Mucosa of descending colon (tissue), 3 donors: Measurements from ENCODE around the gene DLX4. TPM values are rescaled to one million over a fixed set of nuclear protein-coding genes. Genes with fewer than 3 reads are reported as not detected.

Experiments used
- ATAC-seq: fragments of 200-7000 bp; cut with Tn5 transposase; one replicate; pipeline ENCODE4 v1.9.1; 2020; ENCODE audit warnings: mild to moderate bottlenecking, moderate library complexity
- DNase-seq, 3 donors: peaks; one replicate each; pipeline ENCODE4 v3.0.0-alpha.2; 2020
- H3K36me3 ChIP-seq: fragments of 200-600 bp; one replicate; pipeline ENCODE4 v1.8.0; 2021; ENCODE audit warnings: low read depth, mild to moderate bottlenecking
- H3K4me1 ChIP-seq: fragments of 200-600 bp; one replicate; pipeline ENCODE4 v1.8.0; 2021; ENCODE audit warnings: low read depth, mild to moderate bottlenecking
- H3K4me3 ChIP-seq: fragments of 200-600 bp; one replicate; pipeline ENCODE4 v1.8.0; 2021; ENCODE audit warnings: mild to moderate bottlenecking
- H3K9me3 ChIP-seq: fragments of 200-600 bp; one replicate; pipeline ENCODE4 v1.8.0; 2021; ENCODE audit warnings: mild to moderate bottlenecking
- CTCF ChIP-seq: fragments of 200-600 bp; IDR thresholded peaks from one replicate; pipeline ENCODE4 v1.8.0; 2022; ENCODE audit warnings: antibody characterized with exemption, mild to moderate bottlenecking
- intact Hi-C, 2 donors: fragments of 100-400 bp; cut with DNase I in 1 of 2; cut with micrococcal nuclease in 1 of 2; formaldehyde crosslinking; loops; one replicate each; pipeline versions ENCODE4 v1.11.0 to v1.11.1; 2022; cut with DNase I, micrococcal nuclease
- total RNA-seq, 3 donors: library from RNA; stranded (reverse); fragmentation: NEBNext Ultra II Directional in 2 of 3; extraction: Animal tissue kit (Norgen Biotek cat#: 25700) in 2 of 3; gene quantifications; one replicate each; pipeline versions ENCODE4 v1.2.1 to v1.2.4, GENCODE V29; 2021 to 2023
- donor health status: DM: no; HTN: no; CAD: no; lungs with moderate emphysema.
- donor health status: DM: no; HTN: no; CAD: no.
- donor health status: DM: no; HTN: yes; CAD: no.

DLX4 gene
- total RNA-seq, 3 donors from 2014 or later, result 0.14 to 0.60 (median 0.24) TPM

- H3K4me1 ChIP-seq, result no peaks in the 10 kb centered on the region
- H3K9me3 ChIP-seq, result peaks cover 10% of the 10 kb centered on the region
- TF ChIP-seq CTCF, result no peak
- no peaks in the 10 kb centered on the region for H3K36me3 ChIP-seq
- intact Hi-C loops, result no loop called here
- no peak for ATAC-seq
- no peak for DNase-seq
- H3K4me3 ChIP-seq, result no peak overlapping the region
Measured at GRCh38 chr17:50009282-50009681, 40.3 kb downstream of the DLX4 start.

- TF ChIP-seq CTCF, result no peak
- intact Hi-C loops, result no loop called here
- Histone ChIP-seq H3K4me3 (no peak overlapping the region), H3K4me1 (no peaks in the 10 kb centered on the region), H3K9me3 (peaks cover 10% of the 10 kb centered on the region), H3K36me3 (no peaks in the 10 kb centered on the region)
- DNase-seq (no peak), ATAC-seq (no peak)
Measured at GRCh38 chr17:50013079-50013478, 44.1 kb downstream of the DLX4 start.

GRCh38 chr17:50014471-50015088 is 45.6 kb downstream of the DLX4 start:
- DNase-seq, result peak in 1 of 3 donors; percentile 4
- ATAC-seq, result no peak
- intact Hi-C loops, result no loop called here
- no peak for TF ChIP-seq CTCF
- Histone ChIP-seq H3K4me1 (no peaks in the 10 kb centered on the region), H3K4me3 (no peak overlapping the region), H3K9me3 (peaks cover 10% of the 10 kb centered on the region), H3K36me3 (no peaks in the 10 kb centered on the region)

GRCh38 chr17:50015146-50015545 is 46.2 kb downstream of the DLX4 start:
- H3K4me3 ChIP-seq, result no peak overlapping the region
- ATAC-seq, result no peak
- DNase-seq, result no peak
- no peak for TF ChIP-seq CTCF
- peaks cover 10% of the 10 kb centered on the region for H3K9me3 ChIP-seq
- intact Hi-C loops, result no loop called here
- H3K36me3 ChIP-seq, result no peaks in the 10 kb centered on the region
- H3K4me1 ChIP-seq, result no peaks in the 10 kb centered on the region

- intact Hi-C loops, result no loop called here
- DNase-seq (no peak), ATAC-seq (no peak)
- no peak for TF ChIP-seq CTCF
- no peak overlapping the region for H3K4me3 ChIP-seq
- no peaks in the 10 kb centered on the region for H3K4me1 ChIP-seq
- H3K36me3 ChIP-seq, result no peaks in the 10 kb centered on the region
- H3K9me3 ChIP-seq, result peaks cover under 1% of the 10 kb centered on the region
Measured at GRCh38 chr17:50018909-50019308, 49.9 kb downstream of the DLX4 start.
